Glutamatergic neuron (in vitro differentiated cells): ENCODE measurements around the gene GNLY. TPM values are rescaled to one million over a fixed set of nuclear protein-coding genes. Genes with fewer than 3 reads are reported as not detected.

Experiments used
- DNase-seq: peaks from one replicate; pipeline ENCODE4 v3.0.0; 2022
- H3K27ac Mint-ChIP-seq: one replicate; pipeline ENCODE4 v1.8.0; 2020; ENCODE audit warnings: mild to moderate bottlenecking, mixed read lengths, inconsistent platforms; ENCODE audit not compliant: unreplicated experiment
- H3K27me3 Mint-ChIP-seq: one replicate; pipeline ENCODE4 v1.8.0; 2020; ENCODE audit warnings: mild to moderate bottlenecking, moderate library complexity, mixed read lengths, inconsistent platforms; ENCODE audit not compliant: unreplicated experiment
- H3K36me3 Mint-ChIP-seq: one replicate; pipeline ENCODE4 v1.8.0; 2020; ENCODE audit warnings: mild to moderate bottlenecking, mixed read lengths, inconsistent platforms; ENCODE audit not compliant: unreplicated experiment
- H3K4me1 Mint-ChIP-seq: one replicate; pipeline ENCODE4 v1.8.0; 2020; ENCODE audit warnings: mild to moderate bottlenecking, low read depth, mixed read lengths, inconsistent platforms; ENCODE audit not compliant: unreplicated experiment
- H3K4me3 Mint-ChIP-seq: one replicate; pipeline ENCODE4 v1.8.0; 2020; ENCODE audit warnings: mild to moderate bottlenecking, mixed read lengths, inconsistent platforms; ENCODE audit not compliant: unreplicated experiment
- H3K9me3 Mint-ChIP-seq: one replicate; pipeline ENCODE4 v1.8.0; 2020; ENCODE audit warnings: mild to moderate bottlenecking, moderate library complexity, mixed read lengths, inconsistent platforms; ENCODE audit not compliant: unreplicated experiment
- total RNA-seq: library from RNA; stranded (reverse); fragmentation: NEBNext Ultra II Directional; extraction: Animal tissue kit (Norgen Biotek cat#: 25700); gene quantifications from one replicate; pipeline ENCODE4 v1.2.1, GENCODE V29; 2021; ENCODE audit not compliant: unreplicated experiment
- TF ChIP-seq, protein P1 (sequence below): fragments of 200-600 bp; sonication (generic); IDR thresholded peaks from one replicate; pipeline ENCODE4 v1.5.0; 2021; ENCODE audit not compliant: partially characterized antibody, unreplicated experiment

GNLY gene
- total RNA-seq, 1 donor from 2014 or later = not detected

DNA sequence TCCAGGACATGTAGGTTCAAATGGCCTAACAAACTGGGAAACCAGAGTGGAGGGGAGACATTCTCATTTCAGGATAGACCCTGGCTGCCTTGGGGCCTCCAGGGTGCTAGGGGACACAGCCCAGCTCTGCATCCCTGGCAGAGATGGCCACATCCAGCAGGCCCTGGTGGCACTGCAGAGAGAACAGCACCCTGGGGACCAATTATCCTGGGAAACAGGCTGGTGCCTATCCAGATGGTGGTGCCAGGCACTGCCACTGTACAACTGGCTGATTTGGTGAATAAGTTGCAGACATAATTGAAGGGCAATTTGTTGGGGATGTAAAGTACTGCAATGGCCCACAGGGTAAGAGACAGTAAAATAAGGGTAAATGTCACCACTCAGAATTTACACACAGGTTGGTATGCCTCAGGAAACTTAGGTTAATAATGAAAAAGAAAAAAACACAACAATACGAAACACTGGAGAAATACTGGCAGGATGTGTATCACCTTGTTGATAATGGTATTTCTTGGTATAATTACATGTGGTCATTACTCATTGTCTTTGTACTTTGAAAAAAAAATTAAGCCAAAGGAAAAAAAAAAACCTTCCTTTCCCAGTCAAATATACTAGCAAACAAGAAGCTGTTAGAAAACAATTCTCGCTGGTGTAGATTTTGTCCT is 13.3 kb upstream of the GNLY start:
- TF ChIP-seq, protein P1, sequence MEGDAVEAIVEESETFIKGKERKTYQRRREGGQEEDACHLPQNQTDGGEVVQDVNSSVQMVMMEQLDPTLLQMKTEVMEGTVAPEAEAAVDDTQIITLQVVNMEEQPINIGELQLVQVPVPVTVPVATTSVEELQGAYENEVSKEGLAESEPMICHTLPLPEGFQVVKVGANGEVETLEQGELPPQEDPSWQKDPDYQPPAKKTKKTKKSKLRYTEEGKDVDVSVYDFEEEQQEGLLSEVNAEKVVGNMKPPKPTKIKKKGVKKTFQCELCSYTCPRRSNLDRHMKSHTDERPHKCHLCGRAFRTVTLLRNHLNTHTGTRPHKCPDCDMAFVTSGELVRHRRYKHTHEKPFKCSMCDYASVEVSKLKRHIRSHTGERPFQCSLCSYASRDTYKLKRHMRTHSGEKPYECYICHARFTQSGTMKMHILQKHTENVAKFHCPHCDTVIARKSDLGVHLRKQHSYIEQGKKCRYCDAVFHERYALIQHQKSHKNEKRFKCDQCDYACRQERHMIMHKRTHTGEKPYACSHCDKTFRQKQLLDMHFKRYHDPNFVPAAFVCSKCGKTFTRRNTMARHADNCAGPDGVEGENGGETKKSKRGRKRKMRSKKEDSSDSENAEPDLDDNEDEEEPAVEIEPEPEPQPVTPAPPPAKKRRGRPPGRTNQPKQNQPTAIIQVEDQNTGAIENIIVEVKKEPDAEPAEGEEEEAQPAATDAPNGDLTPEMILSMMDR = no peak
- Mint-ChIP-seq H3K27ac (no peak overlapping the region), H3K4me1 (no peaks in the 10 kb centered on the region), H3K9me3 (peaks cover 8% of the 10 kb centered on the region), H3K36me3 (no peaks in the 10 kb centered on the region), H3K4me3 (no peak overlapping the region), H3K27me3 (peaks cover 4% of the 10 kb centered on the region)
- no peak for DNase-seq

DNA sequence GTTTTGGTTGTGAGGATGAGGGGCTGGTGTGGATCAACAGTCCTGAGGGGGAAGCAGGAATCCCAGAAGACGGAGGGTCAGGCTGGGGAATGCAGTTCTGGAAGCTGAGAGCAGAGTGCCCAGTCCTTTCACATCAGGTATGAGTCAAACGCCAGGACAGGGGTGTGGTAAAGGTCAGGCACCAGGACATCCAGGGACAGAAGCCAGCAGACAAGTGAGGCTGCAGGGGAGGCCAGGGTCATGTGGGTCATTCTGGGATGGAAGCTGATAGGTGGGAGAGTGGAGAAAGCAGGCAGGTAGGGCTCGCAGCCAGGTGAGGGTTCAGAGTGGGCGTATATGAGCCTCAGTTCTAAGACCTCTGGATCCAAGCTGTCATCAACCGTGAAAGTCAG is 12.8 kb upstream of the GNLY start:
- no peak for DNase-seq
- H3K27me3 Mint-ChIP-seq = peaks cover 4% of the 10 kb centered on the region

DNA sequence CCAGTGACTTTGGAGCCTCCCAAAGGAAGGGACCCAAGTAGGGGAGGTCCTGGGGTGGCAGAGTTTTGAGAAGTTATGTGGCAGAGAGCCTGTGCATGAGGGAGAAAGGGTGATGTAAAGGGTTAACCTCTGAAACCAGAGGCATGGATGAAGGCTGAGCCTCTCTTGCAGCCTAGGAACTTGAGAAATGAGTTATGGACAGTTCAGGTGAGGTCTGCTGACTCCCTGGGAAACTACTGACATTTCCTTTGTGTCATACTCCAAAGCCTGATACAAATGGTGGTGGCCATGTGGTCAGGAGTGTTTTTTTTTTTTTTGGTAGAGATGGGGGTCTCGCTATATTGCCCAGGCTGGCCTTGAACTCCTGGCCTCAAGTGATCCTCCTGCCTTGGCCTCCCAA is 12.4 kb upstream of the GNLY start:
- DNase-seq = no peak
- Mint-ChIP-seq H3K4me3 (no peak overlapping the region), H3K27me3 (no peaks in the 10 kb centered on the region), H3K27ac (no peak overlapping the region), H3K36me3 (no peaks in the 10 kb centered on the region), H3K4me1 (no peaks in the 10 kb centered on the region), H3K9me3 (peaks cover 5% of the 10 kb centered on the region)
- TF ChIP-seq, protein P1 = no peak

More for the DNA sequence above, 12.8 kb upstream of the GNLY start:
- TF ChIP-seq, protein P1 = no peak
- Mint-ChIP-seq H3K36me3 (no peaks in the 10 kb centered on the region), H3K9me3 (peaks cover 8% of the 10 kb centered on the region), H3K4me3 (no peak overlapping the region), H3K27ac (no peak overlapping the region), H3K4me1 (no peaks in the 10 kb centered on the region)

DNA sequence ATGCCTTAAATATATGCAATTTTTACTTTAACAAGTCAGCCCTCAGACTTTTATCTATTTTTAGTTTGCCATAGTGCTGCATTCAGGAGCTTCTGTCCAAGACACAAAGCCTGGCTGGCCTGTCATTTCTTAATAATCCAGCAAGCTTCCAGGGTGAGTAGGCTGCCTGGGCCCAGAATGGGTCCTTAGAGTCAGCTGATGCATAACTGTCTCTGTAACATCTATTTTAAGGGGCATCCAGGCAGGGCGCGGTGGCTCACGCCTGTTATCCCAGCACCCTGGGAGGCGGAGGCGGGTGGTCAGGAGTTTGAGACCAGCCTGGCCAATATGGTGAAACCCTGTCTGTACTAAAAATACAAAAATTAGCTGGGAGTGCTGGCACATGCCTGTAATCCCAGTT is 11.8 kb upstream of the GNLY start:
- no peaks in the 10 kb centered on the region for H3K27me3 Mint-ChIP-seq
- DNase-seq = no peak
- H3K4me1 Mint-ChIP-seq = no peaks in the 10 kb centered on the region
- H3K9me3 Mint-ChIP-seq = peaks cover 5% of the 10 kb centered on the region
- TF ChIP-seq, protein P1 = no peak
- H3K27ac Mint-ChIP-seq = no peak overlapping the region
- no peaks in the 10 kb centered on the region for H3K36me3 Mint-ChIP-seq
- no peak overlapping the region for H3K4me3 Mint-ChIP-seq

DNA sequence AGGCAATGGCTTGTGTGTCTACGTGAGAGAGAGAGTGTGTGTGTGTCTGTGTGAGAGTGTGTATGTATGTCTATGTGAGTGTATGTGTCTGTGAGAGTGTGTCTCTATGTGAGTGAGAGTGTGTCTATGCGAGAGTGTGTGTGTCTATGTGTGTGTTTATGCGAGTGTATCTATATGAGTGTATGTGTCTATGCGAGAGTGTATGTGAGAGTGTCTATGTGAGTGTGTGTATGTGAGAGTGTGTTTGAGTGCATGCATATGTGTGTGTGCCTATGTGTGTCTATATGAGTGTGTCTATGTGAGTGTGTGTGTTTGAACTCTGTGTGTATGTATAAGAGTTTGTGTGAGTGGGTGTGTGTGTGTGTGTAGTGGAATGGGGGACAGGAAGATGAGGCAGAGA is 9.8 kb upstream of the GNLY start:
- Mint-ChIP-seq H3K36me3 (no peaks in the 10 kb centered on the region), H3K4me3 (no peak overlapping the region), H3K4me1 (no peaks in the 10 kb centered on the region), H3K9me3 (peaks cover 5% of the 10 kb centered on the region), H3K27me3 (no peaks in the 10 kb centered on the region), H3K27ac (no peak overlapping the region)
- TF ChIP-seq, protein P1 = no peak
- no peak for DNase-seq
